IPS-NIHi7 (cell line): Measurements from ENCODE around the gene GJB1.
"Not testable (repeated sequence)": the region's sequence is repeated elsewhere in the genome, so short reads cannot be mapped to it uniquely, and the experiment has no call there.

Experiments used
- DNase-seq: peaks from one replicate; pipeline ENCODE4 v3.0.0; 2012; ENCODE audit warnings: mixed read lengths; ENCODE audit errors: extremely low spot score

Gene GJB1

DNA sequence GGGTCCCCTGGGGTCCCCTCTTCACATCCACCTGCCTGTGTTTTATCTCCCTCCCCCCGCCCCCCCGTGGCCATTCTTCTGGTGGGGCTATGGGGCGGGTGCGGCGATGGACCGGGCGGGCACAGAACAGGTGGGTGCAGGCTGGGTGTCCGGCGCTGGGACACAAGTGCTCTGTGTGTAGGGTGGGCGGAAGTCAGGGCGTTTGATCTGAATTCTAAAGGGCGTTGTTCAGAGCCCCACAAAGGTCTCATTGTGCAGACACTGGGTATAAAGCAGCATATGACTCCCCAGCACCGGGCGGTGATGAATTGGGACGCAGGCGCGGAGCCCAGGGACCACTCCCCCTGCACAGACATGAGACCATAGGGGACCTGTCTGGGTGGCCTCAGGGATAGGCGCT, at the start of gene GJB1:
GJB1 (plus strand) TSS at position 296 of the 400 bp plus-strand sequence. CDS start 484 bp downstream, outside the sequence.
- no peak for DNase-seq

DNA sequence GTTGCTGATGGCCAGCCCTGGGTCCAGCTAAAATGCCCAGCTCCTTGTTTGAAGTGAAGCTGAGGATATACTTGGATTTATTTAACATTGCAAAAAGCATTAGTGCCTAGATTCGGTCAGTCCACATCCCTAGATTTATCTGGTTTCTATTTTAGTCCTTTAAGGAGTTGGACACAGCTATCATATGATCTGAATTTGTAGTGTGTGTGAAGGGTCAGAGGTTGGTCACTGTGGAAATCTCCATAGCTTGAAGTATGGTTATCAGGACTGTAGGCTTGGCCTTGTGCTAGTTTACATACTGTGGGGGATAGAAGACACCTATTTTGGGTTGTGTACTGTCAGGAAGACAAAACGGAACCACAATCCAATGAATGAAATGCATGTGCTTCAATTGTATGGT, 49.6 kb upstream of the GJB1 start:
- no peak for DNase-seq

DNA sequence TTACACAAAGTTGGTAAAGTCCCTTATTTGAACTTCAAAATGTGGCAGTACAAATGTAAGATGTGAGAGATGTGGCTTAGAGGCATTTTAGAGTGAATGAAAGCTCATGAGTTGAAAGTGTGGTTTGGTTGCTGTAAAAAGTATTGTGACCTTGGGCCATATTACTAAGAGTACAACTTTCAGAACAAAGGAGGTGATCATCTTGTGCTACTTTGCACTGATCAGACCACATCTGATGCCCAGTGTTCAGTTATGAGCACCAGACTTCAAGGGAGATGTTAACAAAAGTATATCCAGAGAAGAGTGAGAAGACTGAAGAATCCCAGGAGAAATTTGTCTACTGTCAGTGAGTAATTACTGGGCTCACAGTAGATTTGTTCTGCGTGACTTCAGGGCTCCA, 48.2 kb upstream of the GJB1 start:
- DNase-seq, result no peak

GRCh38 chrX:71175531-71175930, 47.5 kb upstream of the GJB1 start:
- no peak for DNase-seq

DNA sequence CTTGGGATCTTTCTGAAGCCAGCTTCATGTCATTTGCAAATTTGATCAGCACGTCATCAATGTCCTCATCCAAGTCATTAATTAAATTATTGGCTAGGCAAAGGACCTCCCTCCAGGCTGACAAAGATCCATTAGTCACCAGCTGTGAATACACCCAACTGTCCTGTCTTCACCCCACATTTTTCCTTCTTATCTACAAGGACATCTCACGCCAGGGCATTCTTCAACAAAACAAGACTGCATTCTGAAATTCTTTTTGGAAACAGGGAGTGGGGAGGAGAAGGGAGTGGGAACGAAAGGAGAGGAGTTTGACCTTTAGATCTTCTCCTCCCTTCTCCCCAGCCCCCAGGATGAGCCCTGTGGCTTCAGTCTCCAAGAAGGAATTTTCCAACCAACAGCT, 45.7 kb upstream of the GJB1 start:
- no peak for DNase-seq

GRCh38 chrX:71178908-71179307, 44.1 kb upstream of the GJB1 start:
- peak; percentile 57 for DNase-seq

GRCh38 chrX:71180579-71181265, 42.3 kb upstream of the GJB1 start:
- DNase-seq, result not testable (repeated sequence)

DNA sequence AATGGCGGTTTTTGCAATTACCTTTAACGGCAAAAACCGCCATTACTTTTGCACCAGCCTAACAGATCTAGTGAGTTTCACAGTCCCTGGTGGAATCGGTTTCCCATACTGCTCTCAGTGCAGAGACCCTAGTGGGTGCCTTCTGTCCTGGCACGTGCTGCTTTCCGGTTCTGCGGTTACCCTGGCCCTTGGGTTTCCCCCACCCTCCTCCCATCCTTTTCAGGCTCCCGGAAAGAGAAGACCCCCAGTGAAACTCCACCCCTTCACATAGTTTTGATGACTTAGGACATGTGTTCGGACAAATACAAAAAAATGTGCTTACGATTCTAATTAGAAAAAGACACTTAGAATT, 41.5 kb upstream of the GJB1 start:
- DNase-seq, result peak; percentile 21

- DNase-seq, result peak; percentile 82
These were observed 40.9 kb upstream of the GJB1 start for GRCh38 chrX:71181910-71182799.

GRCh38 chrX:71182871-71183270, 40.2 kb upstream of the GJB1 start:
- DNase-seq, result no peak

DNA sequence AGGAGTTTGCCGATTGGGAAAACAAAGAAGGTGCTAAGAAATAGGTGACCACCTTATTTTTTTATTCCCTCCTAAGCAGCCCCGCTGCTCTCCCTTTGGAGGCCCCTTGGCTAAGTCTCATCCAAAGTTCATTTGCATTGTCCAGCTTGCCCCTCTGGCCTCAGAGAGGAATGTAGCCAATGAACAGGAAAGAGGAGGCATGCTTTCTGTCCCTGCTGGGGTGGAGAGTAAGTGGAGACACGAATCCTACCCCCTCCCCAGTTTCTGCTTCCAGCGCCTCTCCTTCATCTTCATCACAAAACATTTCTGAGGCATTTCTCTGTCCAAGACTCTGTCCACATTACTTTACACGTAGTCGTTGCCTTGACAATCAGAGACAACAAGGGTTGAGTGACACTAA, 39.7 kb upstream of the GJB1 start:
- DNase-seq, result no peak

- DNase-seq, result no peak
These were observed 38.9 kb upstream of the GJB1 start for GRCh38 chrX:71184092-71184491.

- no peak for DNase-seq
These were observed 38.1 kb upstream of the GJB1 start for GRCh38 chrX:71184803-71185495.

GRCh38 chrX:71191248-71191647, 31.8 kb upstream of the GJB1 start:
- DNase-seq, result no peak

GRCh38 chrX:71195964-71196649, 26.9 kb upstream of the GJB1 start:
- DNase-seq, result peak; percentile 36

DNA sequence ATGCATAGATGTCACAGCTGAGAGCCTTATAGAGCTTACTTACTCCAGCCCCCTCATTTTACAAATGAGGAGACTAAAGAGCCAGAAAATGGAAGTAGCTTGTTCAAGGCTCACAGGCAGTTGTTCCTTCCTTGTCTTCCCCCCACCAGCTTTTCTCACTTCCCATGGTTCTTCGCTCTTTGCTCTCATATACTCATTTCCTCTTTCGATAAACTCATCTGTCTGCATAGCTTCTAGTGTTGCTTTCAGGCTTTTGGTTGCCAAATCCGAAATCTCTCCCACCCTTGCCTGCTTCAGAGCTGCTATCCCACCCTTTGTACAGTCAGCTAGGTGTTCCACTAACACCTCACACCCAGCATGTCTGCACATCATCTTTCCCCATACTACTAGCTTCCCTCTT, 25.0 kb upstream of the GJB1 start:
- no peak for DNase-seq

- DNase-seq, result no peak
These were observed 23.6 kb upstream of the GJB1 start for GRCh38 chrX:71199252-71200008.

GRCh38 chrX:71210816-71211215, 12.2 kb upstream of the GJB1 start:
- DNase-seq, result no peak

- DNase-seq, result no peak
These were observed 10.5 kb upstream of the GJB1 start for GRCh38 chrX:71212536-71212935.

DNA sequence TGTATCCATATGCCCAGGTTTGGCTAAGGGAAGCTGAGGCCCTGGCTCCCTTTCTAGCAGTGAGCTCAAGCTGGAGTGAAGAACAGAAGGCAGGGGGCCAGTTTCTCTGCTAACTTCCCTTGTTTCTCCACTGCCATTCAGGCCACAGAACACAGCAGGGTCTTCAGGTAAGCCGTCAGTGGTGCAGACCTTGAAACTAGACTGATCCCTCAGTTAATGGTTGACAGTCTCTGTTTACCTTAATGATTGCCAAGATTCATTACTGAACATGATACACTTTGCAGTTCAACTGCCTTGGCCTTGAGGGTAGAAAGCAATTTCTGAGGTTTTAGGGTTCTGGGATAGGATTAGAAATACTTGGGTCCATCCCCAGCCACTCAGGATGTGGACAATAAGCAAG, 8.9 kb upstream of the GJB1 start:
- no peak for DNase-seq

DNA sequence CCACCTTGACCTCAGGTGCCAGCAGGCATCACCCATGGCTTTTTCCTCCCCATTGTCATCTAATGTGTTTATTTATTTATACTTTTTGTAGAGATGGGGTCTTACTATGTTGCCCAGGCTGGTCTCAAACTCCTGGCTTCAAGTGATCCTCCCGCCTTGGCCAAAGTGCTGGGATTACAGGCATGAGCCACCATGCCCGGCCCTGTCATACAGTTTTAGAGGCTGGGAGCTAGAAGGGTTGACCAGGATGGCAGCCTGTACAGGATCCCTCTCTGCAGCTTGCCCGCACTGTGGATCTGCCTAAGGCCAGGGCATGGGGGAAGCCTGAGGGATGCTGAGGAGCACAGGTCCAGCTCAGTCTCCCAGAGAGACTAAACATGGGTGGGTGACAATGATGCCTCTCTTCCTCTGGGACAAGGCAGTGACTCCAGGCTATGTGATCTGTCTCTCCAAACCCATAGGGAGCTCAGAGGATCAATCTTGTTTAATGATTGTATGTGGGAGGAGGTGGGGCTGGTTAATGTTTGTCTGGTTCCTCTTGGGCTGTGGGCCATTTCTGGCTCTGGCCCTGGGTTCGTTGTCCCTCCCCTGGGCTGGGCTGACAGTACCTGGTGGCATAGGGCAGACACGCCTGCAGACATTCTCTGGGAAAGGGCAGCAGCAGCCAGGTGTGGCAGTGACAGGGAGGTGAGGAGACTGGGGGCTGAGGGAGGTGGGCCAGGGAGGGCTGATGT, 8.3 kb upstream of the GJB1 start:
- DNase-seq, result no peak
